Frontal cortex (tissue), 4 donors: ENCODE results near the gene SYCP2L. TPM values are rescaled to one million over a fixed set of nuclear protein-coding genes. Genes with fewer than 3 reads are reported as not detected.
"Not testable (repeated sequence)": the region's sequence is repeated elsewhere in the genome, so short reads cannot be mapped to it uniquely, and the experiment has no call there.

Experiments
- DNase-seq, 2 donors: peaks; one replicate each; pipeline ENCODE4 v3.0.0; 2012; ENCODE audit warnings: low spot score in 2 of 2
- FAIRE-seq: peaks from 2 replicates; lab custom pipeline; 2012; peaks lifted over from hg19 to GRCh38; lab: Jason Lieb, UNC
- total RNA-seq: library from RNA; depleted of rRNA; stranded (reverse); fragments of >200 nt; gene quantifications from one replicate; pipeline ENCODE4 v1.2.3, GENCODE V29; 2014
- donor health status: control.
- donor health status: control.
- donor health status: control.

The SYCP2L gene
- 5.7 TPM for total RNA-seq

DNA sequence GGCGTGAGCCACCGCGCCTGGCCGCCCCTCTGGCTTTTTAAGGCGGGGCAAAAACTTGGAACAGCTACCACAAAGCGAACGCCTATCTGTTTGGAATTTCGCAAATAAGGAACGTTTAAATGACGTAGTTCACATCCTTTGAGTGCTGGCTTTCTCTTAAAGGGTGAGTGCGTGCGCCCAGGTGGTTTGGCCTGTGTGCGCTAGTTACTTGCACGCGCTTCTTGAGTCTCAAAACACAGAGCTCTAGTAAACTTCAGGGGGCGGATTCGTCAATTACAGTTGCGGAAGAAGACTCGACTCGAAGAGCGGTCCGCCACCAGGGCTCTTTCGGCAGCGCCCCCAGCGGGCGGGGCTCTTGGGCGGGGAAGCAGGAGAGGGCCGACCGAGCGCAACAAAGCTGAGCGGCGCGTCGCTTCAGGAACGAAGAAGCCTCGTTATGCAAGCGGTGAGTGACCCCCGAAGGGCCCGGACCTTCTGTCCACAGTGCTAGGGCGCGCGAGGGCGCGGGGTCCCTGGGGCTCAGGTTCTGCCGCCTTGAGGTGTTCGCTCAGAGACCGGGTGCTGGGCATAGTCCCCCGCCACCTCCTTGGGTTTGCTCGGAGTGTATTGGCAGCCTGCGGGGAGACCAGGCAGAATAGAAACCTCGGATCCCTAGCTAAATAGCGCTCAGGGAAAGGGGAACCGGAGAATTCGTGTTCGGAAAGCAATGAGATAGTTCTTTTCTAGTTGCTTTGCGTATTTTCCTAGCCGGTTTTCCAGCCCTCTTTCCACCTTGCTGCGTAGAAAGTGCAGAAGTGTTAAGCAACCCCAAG lies at the start of gene SYCP2L:
TSS of gene SYCP2L (plus strand) at position 362 of the 812 bp plus-strand sequence. CDS start at position 437, 75 bp downstream.
- FAIRE-seq (no peak), DNase-seq (no peak)

DNA sequence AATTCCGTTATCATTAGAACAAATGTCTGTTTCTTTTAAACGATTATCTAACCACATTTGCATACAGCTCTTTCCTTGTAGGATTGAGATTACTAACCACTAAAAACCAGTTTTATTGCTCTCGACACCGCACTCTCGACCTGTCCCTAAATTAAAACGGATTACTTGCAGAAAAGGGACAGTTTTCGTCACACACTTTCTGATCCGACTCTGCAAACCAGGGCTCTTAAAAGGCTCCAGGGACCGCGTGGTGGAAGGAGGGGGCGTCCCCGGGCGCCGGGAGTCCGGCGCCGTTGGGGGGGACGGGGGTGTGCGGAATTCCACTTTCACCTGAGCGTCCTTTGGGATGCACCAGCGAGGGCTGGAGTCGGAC lies 49.2 kb upstream of the SYCP2L start:
- DNase-seq, result peak in 1 of 2 donors; percentile 24
- FAIRE-seq, result no peak

DNA sequence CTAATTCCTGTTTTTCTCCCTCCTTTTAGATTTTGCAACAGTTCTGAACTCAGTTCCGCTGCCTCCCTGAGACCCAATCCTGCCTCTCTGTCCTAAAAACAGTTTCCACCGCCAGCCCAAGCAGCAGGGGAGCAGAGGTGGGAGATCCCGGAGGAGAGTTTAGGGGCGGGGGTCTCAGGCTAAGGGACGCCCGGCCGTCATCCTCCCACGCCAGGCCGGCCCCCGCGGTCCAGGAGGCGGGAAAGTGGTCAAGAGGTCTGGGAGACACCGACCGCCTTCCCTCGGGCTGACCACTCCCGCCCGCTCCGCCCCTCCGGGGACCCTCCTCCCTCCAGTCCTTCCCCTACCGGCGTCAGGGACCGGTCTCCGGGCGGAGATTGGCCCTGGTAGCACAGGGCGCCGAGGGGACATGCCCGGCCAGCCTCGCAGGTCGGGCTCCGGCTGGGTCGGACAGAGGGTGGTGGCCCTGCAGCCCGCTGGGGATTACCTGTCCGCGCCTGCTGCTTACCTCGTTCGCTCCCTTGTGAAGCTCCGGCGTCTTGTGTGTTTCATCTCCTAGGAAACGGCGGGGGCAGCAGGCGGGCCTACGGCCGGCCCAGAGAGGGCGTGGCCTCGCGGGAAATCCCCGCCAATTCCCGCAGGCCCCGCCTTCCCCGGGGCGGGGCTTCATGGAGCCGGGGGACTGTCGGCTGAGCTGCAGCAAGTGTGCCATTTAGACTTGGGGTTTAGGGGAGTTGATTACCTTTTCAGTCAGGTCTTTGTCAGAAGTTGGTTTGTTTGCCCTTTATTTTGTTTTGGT lies 48.7 kb upstream of the SYCP2L start, which contains the start of gene MAK:
TSS of gene MAK (minus strand) at position 545 of the 799 bp plus-strand sequence. CDS start 7,891 bp downstream, outside the sequence.
- DNase-seq (peak; percentile 82 to 96), FAIRE-seq (peak; percentile 42)

DNA sequence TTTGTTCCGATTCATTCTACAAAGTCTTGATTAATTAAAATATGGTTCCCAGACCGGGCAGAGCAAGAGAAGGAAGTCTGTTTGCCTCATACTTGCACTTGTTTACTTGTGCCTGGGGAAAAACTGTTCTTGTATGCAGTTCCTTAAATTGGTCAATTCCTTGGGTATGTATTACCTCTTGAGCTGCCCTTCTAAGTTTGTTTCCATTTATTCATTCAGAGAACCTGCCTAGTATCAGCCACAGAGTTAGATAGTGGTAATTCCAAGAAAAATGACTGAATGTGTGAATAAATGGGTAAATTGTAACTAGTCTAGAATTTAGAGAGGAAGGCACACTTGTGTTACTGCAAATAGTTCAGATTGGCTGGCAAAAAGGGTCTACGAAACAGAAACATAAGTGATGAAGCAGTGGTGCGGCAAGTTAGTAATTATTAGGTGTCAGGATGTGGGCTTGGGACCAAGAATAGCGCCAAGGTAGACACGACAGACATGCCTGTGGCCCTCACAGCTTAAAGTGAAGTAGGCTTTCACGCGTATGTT lies 48.0 kb upstream of the SYCP2L start:
- DNase-seq, result no peak
- no peak for FAIRE-seq

DNA sequence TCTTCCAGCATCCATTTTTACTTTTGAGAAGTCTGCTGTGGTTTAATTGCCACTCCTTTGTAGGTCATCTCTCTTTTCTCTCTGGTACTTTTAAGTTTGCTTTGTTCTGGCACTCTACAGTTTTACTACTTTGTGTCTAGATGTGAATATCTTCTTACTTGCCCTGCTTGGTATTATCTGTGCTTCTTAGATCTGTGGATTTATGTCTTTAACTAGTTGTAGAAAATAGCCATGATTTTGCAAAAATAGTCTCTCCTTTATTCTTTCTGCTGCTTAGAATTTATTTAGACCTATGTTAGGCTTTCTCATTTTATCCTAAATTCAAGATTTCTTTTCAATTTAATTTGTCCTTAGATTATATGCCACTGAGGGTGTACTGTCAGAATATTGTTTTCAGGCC lies 43.3 kb upstream of the SYCP2L start:
- DNase-seq, result no peak
- FAIRE-seq, result no peak

DNA sequence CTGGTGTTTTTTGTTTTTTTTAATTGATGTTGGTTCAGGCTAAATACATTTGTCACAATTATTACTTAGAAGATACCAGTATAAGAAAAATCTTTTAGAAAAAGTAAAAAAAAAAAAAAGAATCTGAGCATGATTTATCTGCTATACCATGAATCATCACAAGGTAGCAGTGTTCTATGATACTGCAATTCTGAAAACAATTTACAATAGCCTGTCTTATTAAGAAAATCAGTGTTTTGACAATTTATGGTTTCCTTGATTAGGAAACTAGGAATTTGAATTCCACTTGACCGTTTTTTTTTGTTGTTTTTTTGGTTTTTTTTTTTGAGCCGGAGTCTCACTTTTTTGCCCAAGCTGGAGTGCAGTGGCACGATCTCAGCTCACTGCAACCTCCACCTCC lies 39.2 kb upstream of the SYCP2L start:
- DNase-seq, result no peak
- no peak for FAIRE-seq

DNA sequence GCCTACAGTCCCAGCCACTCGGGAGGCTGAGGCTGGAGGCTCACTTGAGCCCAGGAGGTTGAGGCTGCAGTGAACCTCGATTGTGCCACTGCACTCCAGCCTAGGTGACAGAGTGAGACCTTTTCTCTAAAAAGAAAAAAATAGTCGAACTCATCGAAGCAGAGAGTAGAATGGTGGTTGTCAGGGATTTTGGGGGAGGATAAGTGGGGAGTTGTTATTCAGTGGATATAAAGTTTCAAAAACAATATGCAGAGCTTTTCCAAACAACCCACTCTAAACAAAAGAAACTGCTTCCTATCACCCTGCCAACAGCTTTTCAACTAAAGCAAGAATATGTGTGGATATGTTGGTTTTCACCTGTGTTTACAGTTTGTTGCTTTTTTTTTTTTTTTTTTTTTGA lies 37.0 kb upstream of the SYCP2L start:
- FAIRE-seq, result no peak
- DNase-seq, result no peak

DNA sequence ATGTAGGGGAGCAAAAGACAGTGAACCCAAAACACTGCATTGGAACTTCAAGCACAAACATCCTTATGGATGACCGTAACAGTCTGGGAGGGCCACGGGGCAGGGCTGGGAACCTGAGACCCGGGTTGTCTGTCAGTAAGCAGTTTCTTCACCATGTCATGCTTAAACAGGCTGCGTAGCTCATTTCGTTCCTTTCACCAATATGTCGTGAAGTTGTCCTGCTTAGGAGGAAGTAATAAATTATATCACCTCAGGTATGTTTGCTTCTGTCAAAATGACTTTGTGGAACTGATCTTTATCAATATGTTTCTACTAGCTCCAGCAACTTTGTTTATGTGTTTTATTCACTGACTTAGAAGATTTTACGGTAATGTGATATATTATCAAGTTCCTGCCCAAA lies 36.1 kb upstream of the SYCP2L start:
- DNase-seq (no peak), FAIRE-seq (no peak)

DNA sequence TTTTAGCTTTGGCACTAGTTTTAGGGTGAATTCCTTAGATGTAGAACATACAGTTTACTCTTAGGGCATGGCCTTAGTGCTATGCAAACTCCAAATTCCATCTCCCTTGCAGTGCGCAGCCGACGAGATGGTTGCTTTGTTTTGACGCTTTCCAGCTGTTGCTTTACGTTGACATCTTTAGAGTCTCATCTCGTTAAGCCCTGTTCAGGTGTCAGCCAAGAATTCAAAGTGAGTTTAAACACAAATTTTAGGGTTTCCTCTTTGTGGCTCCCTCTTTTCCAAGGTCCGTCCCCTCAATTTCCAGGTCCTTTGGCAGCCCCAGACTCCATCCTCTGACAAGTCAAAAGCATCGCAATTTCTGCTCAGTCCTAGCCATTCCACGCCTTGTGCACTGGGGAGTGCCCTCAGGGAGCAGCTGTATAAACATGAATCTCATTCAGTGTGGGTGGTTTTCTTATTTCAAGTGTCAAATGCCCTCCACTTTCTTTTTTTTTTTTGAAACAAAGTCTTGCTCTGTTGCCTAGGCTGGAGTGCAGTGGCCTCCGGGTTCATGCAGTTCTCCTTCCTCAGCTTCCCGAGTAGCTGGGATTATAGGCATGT lies 34.4 kb upstream of the SYCP2L start:
- no peak for FAIRE-seq
- no peak for DNase-seq

DNA sequence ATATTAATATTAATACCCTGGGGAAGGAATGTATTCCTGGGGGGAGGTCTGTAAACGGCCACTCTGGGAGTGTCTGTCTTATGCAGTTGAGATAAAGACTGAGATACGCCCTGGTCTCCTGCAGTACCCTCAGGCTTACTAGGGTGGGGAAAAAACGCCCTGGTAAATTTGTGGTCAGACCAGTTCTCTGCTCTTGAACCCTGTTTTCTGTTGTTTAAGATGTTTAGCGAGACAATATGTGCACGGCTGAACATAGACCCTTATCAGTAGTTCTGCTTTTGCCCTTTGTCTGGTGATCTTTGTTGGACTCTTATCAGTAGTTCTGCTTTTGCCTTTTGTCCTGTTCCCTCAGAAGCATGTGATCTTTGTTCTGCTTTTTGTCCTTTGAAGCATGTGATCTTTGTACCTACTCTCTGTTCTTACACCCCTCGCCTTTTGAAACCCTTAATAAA lies 33.0 kb upstream of the SYCP2L start:
- FAIRE-seq, DNase-seq: not testable (repeated sequence)

DNA sequence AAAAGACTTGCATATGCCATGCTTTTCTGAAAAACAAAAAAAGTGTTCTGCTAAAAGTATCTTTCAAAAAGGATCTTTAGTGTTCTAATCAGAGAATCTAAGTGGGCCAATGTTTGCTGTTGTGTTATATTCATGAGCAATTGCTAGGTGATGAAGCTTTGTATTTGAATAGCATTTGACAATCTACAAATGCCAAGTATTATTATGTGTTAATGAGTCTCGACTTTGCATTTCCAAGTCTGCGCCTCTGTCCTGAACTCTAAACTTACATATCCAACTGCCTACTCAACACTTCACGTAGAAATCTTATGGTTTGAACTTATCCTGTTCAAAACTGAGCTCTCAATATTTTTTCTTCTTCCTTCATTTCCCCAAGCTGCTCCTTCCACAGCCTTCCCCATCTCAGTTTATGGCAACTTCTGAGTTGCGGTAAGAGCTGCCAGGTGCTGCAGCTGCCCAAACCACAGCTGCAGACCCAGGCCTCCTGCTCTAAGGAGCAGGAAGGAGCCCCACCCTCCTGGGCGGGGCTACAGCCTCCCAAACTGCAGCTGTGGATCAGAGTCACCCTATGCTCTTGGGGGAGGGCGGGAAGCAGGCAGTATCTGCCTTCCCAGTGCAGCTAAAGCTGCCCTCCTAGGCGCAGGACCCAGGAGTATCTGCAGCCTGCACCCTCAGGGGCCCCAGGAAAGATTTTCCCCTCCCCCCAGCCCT lies 31.8 kb upstream of the SYCP2L start:
- FAIRE-seq, result no peak
- no peak for DNase-seq

DNA sequence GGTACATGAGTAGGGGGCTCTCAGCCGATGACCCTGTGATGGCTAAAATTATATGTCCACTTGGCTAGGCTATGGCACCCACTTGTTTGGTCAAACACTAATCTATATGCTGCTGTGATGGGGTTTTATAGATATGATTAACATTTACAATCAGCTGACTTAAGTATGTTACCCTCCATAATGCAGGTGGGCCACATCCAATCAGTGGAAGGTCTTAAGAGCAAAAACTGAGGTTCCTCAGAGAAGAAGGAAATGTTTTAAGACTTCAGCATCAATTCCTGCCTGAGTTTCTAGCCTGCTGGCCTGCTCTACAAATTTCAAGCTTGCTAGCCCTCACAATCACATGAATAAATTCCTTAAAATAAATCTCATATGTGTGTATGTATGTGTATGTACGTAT lies 29.6 kb upstream of the SYCP2L start:
- FAIRE-seq (no peak), DNase-seq (no peak)

DNA sequence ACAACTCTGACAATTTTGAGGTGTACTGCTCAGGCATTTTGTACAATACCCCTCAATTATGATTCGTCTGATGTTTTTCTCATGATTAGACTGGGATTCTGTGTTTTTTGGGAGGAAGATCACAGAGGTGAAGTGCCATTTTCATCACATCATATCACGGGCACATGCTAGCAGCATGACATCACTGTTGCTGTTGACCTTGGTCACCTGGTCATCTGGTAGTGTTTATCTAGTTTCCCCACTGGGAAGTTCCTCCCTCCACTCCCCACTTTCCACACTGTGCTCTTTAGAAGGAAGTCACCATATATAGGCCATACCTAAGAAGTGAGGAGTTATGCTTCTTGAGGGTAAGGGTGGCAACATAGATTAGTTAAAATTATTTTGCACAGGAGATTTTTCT lies 25.8 kb upstream of the SYCP2L start:
- DNase-seq, result no peak
- FAIRE-seq, result no peak

DNA sequence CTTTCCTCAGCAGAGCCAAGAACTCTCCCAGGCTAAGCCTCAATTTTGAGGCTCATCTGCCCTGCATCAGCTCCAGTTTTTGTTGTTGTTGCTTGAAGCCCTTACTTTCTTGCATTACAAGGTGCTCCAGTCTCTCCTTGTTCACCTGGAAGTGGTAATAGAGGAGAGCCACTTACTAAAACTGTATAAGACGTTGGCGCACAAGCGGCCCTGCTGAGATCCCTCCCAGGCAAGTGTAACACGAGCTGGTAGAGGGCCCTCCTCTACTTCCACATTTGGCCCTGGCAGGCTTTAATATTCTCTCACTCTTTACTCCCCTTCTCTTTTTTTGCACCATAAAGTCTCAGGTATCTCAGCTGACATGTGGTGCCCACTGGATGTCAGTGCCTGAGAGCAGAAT lies 24.5 kb upstream of the SYCP2L start:
- no peak for DNase-seq
- FAIRE-seq, result no peak

DNA sequence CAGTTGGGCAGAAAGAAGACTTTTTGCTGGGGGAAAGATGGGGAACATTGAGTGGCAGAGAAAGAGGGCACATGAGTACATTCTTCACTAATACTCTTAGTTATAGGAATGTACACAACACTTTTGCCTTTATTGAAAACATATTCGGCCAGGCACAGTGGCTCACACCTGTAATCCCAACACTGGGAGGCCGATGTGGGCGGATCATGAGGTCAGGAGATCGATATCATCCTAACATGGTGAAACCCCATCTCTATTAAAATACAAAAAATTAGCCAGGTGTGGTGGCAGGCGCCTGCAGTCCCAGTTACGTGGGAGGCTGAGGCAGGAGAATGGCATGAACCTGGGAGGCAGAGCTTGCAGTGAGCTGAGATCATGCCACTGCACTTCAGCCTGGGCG lies 23.8 kb upstream of the SYCP2L start:
- not testable (repeated sequence) for FAIRE-seq, DNase-seq

DNA sequence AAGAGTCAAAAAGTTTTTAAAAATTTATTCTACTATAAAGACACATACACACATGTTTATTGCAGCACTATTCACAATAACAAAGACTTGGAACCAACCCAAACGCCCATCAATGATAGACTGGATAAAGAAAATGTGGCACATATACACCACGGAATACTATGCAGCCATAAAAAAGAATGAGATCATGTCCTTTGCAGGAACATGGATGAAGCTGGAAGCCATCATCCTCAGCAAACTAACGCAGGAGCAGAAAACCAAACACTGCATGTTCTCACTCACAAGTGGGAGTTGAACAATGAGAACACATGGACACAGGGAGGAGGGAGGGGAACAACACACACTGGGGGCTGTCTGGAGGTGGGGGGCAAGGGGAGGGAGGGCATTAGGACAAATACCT lies 20.1 kb upstream of the SYCP2L start:
- DNase-seq, FAIRE-seq: not testable (repeated sequence)

DNA sequence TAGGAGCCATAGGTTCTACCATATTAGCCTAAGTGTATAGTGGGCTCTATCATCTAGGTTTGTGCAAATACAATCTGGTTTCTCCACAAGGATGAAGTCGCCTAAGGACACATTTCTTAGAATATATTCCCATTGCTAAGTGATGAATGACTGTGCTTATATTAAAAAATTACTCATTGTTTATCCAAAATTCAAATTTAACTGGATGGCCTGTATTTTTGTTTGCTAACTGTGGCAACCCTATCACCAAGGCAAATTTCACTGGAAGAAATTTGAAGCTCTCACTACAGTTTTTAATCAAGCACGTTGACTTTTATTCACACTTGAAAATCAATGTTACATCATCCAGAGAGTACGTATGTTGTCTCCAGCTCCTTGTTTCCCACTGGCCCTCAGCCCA lies 18.9 kb upstream of the SYCP2L start:
- FAIRE-seq (no peak), DNase-seq (no peak)

DNA sequence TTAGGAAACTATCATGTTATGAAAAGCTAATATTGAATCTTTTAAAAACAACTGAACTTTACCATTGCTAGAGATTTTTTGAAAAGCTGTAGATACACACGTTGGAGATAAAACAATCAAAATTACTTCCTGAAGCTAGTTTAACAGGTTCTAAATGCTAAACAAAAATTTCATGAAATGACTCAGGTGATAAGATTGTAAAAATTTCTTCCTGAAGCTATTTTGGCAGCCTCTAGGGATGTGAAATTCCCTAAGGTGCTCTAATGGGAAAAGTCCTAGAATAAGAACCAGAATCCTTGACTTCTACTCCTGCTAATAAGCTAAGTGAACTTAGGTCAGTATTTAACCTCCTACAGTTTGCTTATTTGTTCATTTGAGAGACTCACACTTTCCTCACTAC lies 13.5 kb upstream of the SYCP2L start:
- no peak for FAIRE-seq
- DNase-seq, result no peak

DNA sequence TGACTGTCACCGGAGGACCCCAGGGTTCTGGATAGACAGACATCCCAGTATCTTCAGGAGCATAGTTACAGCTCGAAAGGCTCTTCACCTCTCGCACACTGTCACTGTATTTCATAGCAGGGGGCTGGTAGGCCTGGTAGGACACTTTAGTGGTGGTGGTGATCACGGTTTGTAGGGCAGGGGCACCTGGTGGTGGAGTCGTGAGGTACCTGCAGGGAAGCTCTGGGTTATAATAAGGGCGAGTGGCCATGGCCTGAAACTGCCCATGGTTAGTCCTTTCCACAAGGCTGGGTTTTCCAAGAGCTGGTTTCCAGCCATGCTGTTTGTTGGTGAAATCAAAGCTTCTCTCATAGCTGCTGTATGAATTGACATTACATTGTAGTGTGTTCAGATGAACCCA lies 12.6 kb upstream of the SYCP2L start:
- DNase-seq (no peak), FAIRE-seq (no peak)

DNA sequence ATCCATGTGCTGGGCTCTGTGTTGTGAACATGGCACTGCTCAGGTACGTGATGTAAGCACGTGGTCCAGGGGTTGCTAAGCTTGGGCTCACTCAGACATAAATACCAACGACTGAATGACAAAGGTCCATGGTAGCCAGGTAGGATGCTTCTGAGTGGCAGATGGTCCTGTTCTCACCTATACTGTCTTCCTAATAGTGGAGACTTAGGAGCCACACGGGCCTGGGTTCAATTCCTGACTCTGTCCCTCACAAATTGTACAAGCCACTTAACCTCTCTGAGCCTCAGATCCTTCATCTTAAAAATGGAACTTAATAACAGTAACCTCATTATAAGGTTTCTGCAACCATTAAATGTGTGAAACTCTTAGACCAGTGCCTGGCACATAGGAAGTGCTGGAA lies 11.8 kb upstream of the SYCP2L start:
- FAIRE-seq, result no peak
- DNase-seq, result no peak
